SK-N-SH treated with all-trans-retinoic acid at 6 μM for 48 hours (cell line): ENCODE data around the gene CDC23.

Source experiments
- BACH2 ChIP-seq: fragments of 250-450 bp; sonication (Bioruptor Pico); IDR thresholded peaks from 2 replicates; pipeline ENCODE4 v1.9.0; 2021; ENCODE audit warnings: mild to moderate bottlenecking, borderline replicate concordance
- ESRRG ChIP-seq: fragments of 250-450 bp; sonication (Bioruptor Pico); IDR thresholded peaks from 2 replicates; pipeline ENCODE4 v1.6.1; 2021; ENCODE audit warnings: mild to moderate bottlenecking
- OSR1 ChIP-seq: fragments of 250-450 bp; sonication (Bioruptor Pico); IDR thresholded peaks from 2 replicates; pipeline ENCODE4 v1.8.0; 2022; ENCODE audit warnings: moderate library complexity, mild to moderate bottlenecking, inconsistent platforms
- PATZ1 ChIP-seq: fragments of 250-450 bp; sonication (Bioruptor Pico); IDR thresholded peaks from 2 replicates; pipeline ENCODE4 v1.8.0; 2020; ENCODE audit warnings: mild to moderate bottlenecking, moderate library complexity, borderline replicate concordance
- RARB ChIP-seq: fragments of 250-450 bp; sonication (Bioruptor Pico); IDR thresholded peaks from 2 replicates; pipeline ENCODE4 v1.8.0; 2021; ENCODE audit warnings: mild to moderate bottlenecking, moderate library complexity
- ZC3H10 ChIP-seq: fragments of 250-450 bp; sonication (Bioruptor Pico); IDR thresholded peaks from 2 replicates; pipeline ENCODE4 v1.5.1; 2021; ENCODE audit warnings: mild to moderate bottlenecking, moderate library complexity
- ZFP3 ChIP-seq: fragments of 250-450 bp; sonication (Bioruptor Pico); IDR thresholded peaks from 2 replicates; pipeline ENCODE4 v1.5.0; 2020; ENCODE audit warnings: mild to moderate bottlenecking, moderate library complexity
- ZFP30 ChIP-seq: fragments of 450-650 bp; formaldehyde crosslinking; IDR thresholded peaks from 2 replicates; pipeline ENCODE4 v1.5.0; 2022; ENCODE audit warnings: mild to moderate bottlenecking, moderate library complexity
- ZNF70 ChIP-seq: fragments of 450-650 bp; formaldehyde crosslinking; IDR thresholded peaks from 2 replicates; pipeline ENCODE4 v1.5.0; 2020; ENCODE audit warnings: mild to moderate bottlenecking, moderate library complexity
- TF ChIP-seq, protein P1 (sequence below): fragments of 250-450 bp; sonication (Bioruptor Pico); IDR thresholded peaks from 2 replicates; pipeline ENCODE4 v1.5.1; 2020; ENCODE audit warnings: low read depth, mild to moderate bottlenecking, moderate library complexity
- TF ChIP-seq, protein P2 (sequence below): fragments of 250-450 bp; sonication (Bioruptor Pico); IDR thresholded peaks from 2 replicates; pipeline ENCODE4 v1.8.0; 2021; ENCODE audit warnings: low read depth, mild to moderate bottlenecking, moderate library complexity, borderline replicate concordance

DNA sequence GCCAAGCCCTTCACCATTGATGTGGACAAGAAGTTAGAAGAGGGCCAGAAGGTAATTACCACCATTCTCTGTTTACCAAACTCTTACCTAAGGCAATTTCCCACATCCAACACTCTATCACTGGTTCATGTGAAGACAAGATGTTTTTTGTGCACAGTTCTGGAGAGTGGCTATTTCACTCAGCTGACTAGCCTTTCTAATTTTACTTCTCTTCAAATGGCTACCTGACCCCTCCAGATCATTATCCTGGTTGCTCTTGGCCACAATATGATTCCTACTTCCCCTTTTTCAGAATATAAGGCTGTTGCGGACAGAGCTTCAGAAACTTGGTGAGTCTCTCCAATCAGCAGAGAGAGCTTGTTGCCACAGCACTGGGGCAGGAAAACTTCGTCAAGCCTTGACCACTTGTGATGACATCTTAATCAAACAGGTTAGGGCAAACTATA, 27.1 kb downstream of the CDC23 start:
- TF ChIP-seq ZNF70 (CRISPR knock-in tag) (no peak), BACH2 (no peak), ZFP3 (CRISPR knock-in tag) (no peak), PATZ1 (CRISPR knock-in tag) (no peak), ESRRG (CRISPR knock-in tag) (no peak), OSR1 (CRISPR knock-in tag) (no peak), ZC3H10 (CRISPR knock-in tag) (no peak), ZFP30 (CRISPR knock-in tag) (no peak), RARB (CRISPR knock-in tag) (no peak)
- TF ChIP-seq, protein P1, sequence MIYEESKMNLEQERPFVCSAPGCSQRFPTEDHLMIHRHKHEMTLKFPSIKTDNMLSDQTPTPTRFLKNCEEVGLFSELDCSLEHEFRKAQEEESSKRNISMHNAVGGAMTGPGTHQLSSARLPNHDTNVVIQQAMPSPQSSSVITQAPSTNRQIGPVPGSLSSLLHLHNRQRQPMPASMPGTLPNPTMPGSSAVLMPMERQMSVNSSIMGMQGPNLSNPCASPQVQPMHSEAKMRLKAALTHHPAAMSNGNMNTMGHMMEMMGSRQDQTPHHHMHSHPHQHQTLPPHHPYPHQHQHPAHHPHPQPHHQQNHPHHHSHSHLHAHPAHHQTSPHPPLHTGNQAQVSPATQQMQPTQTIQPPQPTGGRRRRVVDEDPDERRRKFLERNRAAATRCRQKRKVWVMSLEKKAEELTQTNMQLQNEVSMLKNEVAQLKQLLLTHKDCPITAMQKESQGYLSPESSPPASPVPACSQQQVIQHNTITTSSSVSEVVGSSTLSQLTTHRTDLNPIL (CRISPR knock-in tag), result no peak
- TF ChIP-seq, protein P2, sequence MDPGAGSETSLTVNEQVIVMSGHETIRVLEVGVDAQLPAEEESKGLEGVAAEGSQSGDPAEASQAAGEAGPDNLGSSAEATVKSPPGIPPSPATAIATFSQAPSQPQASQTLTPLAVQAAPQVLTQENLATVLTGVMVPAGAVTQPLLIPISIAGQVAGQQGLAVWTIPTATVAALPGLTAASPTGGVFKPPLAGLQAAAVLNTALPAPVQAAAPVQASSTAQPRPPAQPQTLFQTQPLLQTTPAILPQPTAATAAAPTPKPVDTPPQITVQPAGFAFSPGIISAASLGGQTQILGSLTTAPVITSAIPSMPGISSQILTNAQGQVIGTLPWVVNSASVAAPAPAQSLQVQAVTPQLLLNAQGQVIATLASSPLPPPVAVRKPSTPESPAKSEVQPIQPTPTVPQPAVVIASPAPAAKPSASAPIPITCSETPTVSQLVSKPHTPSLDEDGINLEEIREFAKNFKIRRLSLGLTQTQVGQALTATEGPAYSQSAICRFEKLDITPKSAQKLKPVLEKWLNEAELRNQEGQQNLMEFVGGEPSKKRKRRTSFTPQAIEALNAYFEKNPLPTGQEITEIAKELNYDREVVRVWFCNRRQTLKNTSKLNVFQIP (CRISPR knock-in tag), result no peak
